Nephron progenitor cell (in vitro differentiated cells): ENCODE data around the gene SPPL3.
"Not testable (repeated sequence)": the region's sequence is repeated elsewhere in the genome, so short reads cannot be mapped to it uniquely, and the experiment has no call there.

Source experiments
- DNase-seq: peaks from one replicate; pipeline ENCODE4 v3.0.0; 2021
- H3K27ac Mint-ChIP-seq: 2 replicates; pipeline ENCODE4 v1.8.0; 2021; ENCODE audit warnings: mild to moderate bottlenecking, moderate library complexity, mixed read lengths
- H3K27me3 Mint-ChIP-seq: 2 replicates; pipeline ENCODE4 v1.8.0; 2021; ENCODE audit warnings: mild to moderate bottlenecking, low read depth, mixed read lengths; ENCODE audit not compliant: poor library complexity
- H3K36me3 Mint-ChIP-seq: 2 replicates; pipeline ENCODE4 v1.8.0; 2021; ENCODE audit warnings: low read depth, mixed read lengths
- H3K4me1 Mint-ChIP-seq: 2 replicates; pipeline ENCODE4 v1.8.0; 2021; ENCODE audit warnings: mixed read lengths
- H3K4me3 Mint-ChIP-seq: 2 replicates; pipeline ENCODE4 v1.8.0; 2021; ENCODE audit warnings: mild to moderate bottlenecking, moderate library complexity, mixed read lengths
- H3K9me3 Mint-ChIP-seq: 2 replicates; pipeline ENCODE4 v1.8.0; 2021; ENCODE audit warnings: mild to moderate bottlenecking, moderate library complexity, mixed read lengths
- TF ChIP-seq, protein P1 (sequence below): fragments of 200-600 bp; sonication (generic); IDR thresholded peaks from 2 replicates; pipeline ENCODE4 v1.5.0; 2021; ENCODE audit warnings: antibody characterized with exemption

The SPPL3 gene

DNA sequence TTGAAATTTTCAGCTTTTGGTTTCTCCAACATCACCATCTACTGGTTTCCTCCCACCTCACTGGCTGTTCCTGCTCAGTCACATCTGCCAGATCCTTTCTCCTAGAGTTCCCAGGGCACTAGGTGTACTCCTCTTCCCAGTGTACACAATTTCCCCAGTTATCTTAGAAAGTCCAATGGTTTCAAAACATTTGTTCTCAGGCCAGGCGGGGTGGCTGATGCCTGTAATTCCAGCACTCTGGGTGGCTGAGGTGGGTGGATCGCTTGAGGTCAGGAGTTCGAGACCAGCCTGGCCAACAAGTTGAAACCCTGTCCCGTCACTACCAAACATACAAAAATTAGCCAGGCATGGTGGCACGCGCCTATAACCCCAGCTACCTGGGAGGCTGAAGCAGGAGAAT lies 60.7 kb downstream of the SPPL3 start:
- Mint-ChIP-seq H3K27me3 (no peaks in the 10 kb centered on the region), H3K4me3 (no peak overlapping the region), H3K9me3 (no peaks in the 10 kb centered on the region)

DNA sequence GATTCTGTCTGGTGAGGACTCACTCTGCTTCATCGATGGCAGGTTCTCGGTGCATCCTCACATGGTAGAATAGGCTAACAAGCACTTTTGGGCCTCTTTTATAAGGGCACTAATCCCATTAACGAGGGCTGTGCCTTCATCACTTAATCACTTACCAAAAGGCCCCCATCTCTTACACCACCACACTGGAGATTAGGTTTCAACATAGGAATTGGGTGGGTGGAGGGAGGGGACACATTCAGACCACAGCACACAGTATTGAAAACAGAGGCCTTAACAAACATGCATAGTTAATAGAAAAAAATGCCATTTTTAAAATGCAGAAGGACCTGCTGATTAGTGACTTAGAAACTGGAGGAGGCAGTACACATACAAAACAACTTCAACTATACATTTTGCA lies 61.6 kb downstream of the SPPL3 start:
- Mint-ChIP-seq H3K4me3 (no peak overlapping the region), H3K27ac (no peak overlapping the region), H3K4me1 (peaks cover 15% of the 10 kb centered on the region), H3K36me3 (peaks cover 28% of the 10 kb centered on the region), H3K9me3 (no peaks in the 10 kb centered on the region), H3K27me3 (no peaks in the 10 kb centered on the region)
- no peak for DNase-seq
- TF ChIP-seq, protein P1, sequence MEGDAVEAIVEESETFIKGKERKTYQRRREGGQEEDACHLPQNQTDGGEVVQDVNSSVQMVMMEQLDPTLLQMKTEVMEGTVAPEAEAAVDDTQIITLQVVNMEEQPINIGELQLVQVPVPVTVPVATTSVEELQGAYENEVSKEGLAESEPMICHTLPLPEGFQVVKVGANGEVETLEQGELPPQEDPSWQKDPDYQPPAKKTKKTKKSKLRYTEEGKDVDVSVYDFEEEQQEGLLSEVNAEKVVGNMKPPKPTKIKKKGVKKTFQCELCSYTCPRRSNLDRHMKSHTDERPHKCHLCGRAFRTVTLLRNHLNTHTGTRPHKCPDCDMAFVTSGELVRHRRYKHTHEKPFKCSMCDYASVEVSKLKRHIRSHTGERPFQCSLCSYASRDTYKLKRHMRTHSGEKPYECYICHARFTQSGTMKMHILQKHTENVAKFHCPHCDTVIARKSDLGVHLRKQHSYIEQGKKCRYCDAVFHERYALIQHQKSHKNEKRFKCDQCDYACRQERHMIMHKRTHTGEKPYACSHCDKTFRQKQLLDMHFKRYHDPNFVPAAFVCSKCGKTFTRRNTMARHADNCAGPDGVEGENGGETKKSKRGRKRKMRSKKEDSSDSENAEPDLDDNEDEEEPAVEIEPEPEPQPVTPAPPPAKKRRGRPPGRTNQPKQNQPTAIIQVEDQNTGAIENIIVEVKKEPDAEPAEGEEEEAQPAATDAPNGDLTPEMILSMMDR = no peak

More for the DNA sequence above, 60.7 kb downstream of the SPPL3 start:
- H3K4me1 Mint-ChIP-seq = peaks cover 15% of the 10 kb centered on the region
- H3K27ac Mint-ChIP-seq = peak overlapping the region; percentile 22
- H3K36me3 Mint-ChIP-seq = peaks cover 23% of the 10 kb centered on the region
- TF ChIP-seq, protein P1 = no peak
- no peak for DNase-seq

DNA sequence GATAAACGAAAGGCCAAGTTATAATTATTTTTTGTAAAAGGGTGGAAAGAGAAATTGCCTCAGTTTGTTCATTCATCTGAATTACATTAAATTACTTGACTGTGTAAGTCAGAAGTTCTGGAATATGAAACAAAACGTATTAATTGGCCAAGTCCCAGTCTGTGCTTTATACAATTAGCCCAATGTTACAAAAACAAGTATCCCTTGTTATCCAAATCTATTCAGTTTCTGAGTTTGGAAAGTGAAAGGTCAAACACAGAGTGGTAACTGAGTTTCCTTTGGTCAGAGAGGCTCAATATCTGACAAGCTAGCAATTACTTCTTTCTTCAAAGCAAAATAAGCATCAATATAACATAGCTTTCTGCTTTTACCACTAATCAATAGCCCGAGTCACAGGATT lies 62.6 kb downstream of the SPPL3 start:
- H3K4me1 Mint-ChIP-seq = peaks cover 15% of the 10 kb centered on the region
- TF ChIP-seq, protein P1 = no peak

GRCh38 chr12:120839503-120839902 lies 64.7 kb downstream of the SPPL3 start:
- TF ChIP-seq, protein P1 = no peak
- H3K36me3 Mint-ChIP-seq = peaks cover 28% of the 10 kb centered on the region
- DNase-seq = no peak

More for the DNA sequence above, 62.6 kb downstream of the SPPL3 start:
- no peak for DNase-seq
- H3K36me3 Mint-ChIP-seq = peaks cover 28% of the 10 kb centered on the region
- no peak overlapping the region for H3K4me3 Mint-ChIP-seq
- H3K27ac Mint-ChIP-seq = no peak overlapping the region
- H3K27me3 Mint-ChIP-seq = no peaks in the 10 kb centered on the region
- no peaks in the 10 kb centered on the region for H3K9me3 Mint-ChIP-seq

DNA sequence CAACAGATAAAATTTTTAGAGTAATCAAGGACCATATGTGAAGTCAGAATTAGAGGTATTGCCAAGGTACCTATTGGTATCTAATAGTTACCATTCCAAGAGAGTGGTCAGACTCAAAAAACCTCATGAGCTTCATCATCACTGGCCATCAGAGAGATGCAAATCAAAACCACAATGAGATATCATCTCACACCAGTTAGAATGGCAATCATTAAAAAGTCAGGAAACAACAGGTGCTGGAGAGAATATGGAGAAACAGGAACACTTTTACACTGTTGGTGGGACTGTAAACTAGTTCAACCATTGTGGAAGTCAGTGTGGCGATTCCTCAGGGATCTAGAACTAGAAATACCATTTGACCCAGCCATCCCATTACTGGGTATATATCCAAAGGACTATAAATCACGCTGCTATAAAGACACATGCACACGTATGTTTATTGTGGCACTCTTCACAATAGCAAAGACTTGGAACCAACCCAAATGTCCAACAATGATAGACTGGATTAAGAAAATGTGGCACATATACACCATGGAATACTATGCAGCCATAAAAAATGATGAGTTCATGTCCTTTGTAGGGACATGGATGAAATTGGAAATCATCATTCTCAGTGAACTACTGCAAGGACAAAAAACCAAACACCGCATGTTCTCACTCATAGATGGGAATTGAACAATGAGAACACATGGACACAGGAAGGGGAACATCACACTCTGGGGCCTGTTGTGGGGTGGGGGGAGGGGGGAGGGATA lies 65.4 kb downstream of the SPPL3 start:
- not testable (repeated sequence) for H3K9me3 Mint-ChIP-seq, H3K4me3 Mint-ChIP-seq, DNase-seq, H3K27ac Mint-ChIP-seq, H3K27me3 Mint-ChIP-seq
- peaks cover 20% of the 10 kb centered on the region for H3K4me1 Mint-ChIP-seq
- H3K36me3 Mint-ChIP-seq = peaks cover 28% of the 10 kb centered on the region

More at GRCh38 chr12:120839503-120839902, 64.7 kb downstream of the SPPL3 start:
- no peaks in the 10 kb centered on the region for H3K9me3 Mint-ChIP-seq
- no peak overlapping the region for H3K4me3 Mint-ChIP-seq
- no peaks in the 10 kb centered on the region for H3K27me3 Mint-ChIP-seq
- no peak overlapping the region for H3K27ac Mint-ChIP-seq
- peaks cover 26% of the 10 kb centered on the region for H3K4me1 Mint-ChIP-seq

DNA sequence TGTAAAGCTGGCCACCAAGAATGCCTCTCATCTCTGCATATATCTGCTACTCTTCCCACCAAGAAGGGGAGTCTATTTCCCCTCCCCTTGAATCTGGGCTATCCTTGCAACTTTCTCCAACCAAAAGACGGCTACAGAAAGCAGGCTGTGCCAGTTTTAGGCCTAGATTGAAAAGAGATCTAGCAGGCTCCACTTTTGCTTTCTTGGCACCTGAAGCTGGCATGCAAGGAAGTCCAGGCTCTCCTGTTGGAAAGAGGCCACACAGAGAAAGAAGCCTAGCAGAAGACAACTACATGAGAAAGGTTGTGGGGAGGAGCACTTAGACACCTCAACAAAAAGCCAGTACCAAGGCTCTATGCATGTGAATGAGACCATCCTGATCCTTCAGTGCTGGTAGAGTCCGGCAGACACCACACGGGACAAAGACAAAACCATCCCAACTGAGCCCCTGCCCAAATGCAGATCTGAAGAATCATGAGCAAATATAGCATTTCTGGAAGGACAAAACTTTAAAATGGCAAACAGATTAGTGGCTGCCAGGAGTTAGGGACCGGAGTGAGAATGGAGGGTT lies 68.0 kb downstream of the SPPL3 start:
- H3K27me3 Mint-ChIP-seq = no peaks in the 10 kb centered on the region
- H3K4me1 Mint-ChIP-seq = peaks cover 19% of the 10 kb centered on the region
- DNase-seq = no peak
- H3K36me3 Mint-ChIP-seq = peaks cover 19% of the 10 kb centered on the region
- TF ChIP-seq, protein P1 = no peak
- H3K9me3 Mint-ChIP-seq = no peaks in the 10 kb centered on the region
- H3K4me3 Mint-ChIP-seq = no peak overlapping the region
- no peak overlapping the region for H3K27ac Mint-ChIP-seq
